ENCODE measurements around the gene KCNQ5. TPM values are rescaled to one million over a fixed set of nuclear protein-coding genes. Genes with fewer than 3 reads are reported as not detected.

The KCNQ5 gene
- total and polyA plus RNA-seq, 11 donors: 0.06 to 0.18 TPM; not detected in 9

- H3K36me3 ChIP-seq: no peaks in the 10 kb centered on the region
- H3K9me3 ChIP-seq: peaks cover 0 to 4% (median 0%) of the 10 kb centered on the region in 12 donors
- H3K27me3 ChIP-seq: no peaks in the 10 kb centered on the region
- no peak overlapping the region for H3K27ac ChIP-seq
- H3K4me3 ChIP-seq: no peak overlapping the region
- TF ChIP-seq POLR2A (IDR thresholded peaks at IDR 0.05) (no peak), CTCF (IDR thresholded peaks at IDR 0.05) (no peak)
- 52 to 99% (median 97%) methylated on average over 1 of the region's 1 CpG for WGBS, 4 donors
- ATAC-seq (no peak), DNase-seq (no peak)
- intact Hi-C loops (cut with DNase I): no loop called here
- peaks cover 0 to 11% (median 0%) of the 10 kb centered on the region in 12 donors for H3K4me1 ChIP-seq
These were observed 213.9 kb downstream of the KCNQ5 start for GRCh38 chr6:72835749-72836148.

- Histone ChIP-seq H3K27me3 (no peaks in the 10 kb centered on the region), H3K36me3 (no peaks in the 10 kb centered on the region), H3K4me1 (peaks cover 0 to 11% (median 0%) of the 10 kb centered on the region in 12 donors), H3K4me3 (no peak overlapping the region), H3K9me3 (no peaks in the 10 kb centered on the region), H3K27ac (no peak overlapping the region)
- DNase-seq (no peak), ATAC-seq (no peak)
- intact Hi-C loops (cut with DNase I): no loop called here
- no peak for TF ChIP-seq CTCF (IDR thresholded peaks at IDR 0.05)
- TF ChIP-seq POLR2A (IDR thresholded peaks at IDR 0.05): no peak
- 82 to 97% (median 91%) methylated on average over 1 of the region's 1 CpG for WGBS, 4 donors
These were observed 215.1 kb downstream of the KCNQ5 start for GRCh38 chr6:72836971-72837370.

GRCh38 chr6:72841195-72841594 lies 219.3 kb downstream of the KCNQ5 start:
- Histone ChIP-seq H3K27me3 (no peaks in the 10 kb centered on the region), H3K4me1 (no peaks in the 10 kb centered on the region), H3K36me3 (no peaks in the 10 kb centered on the region), H3K27ac (no peak overlapping the region), H3K4me3 (no peak overlapping the region), H3K9me3 (no peaks in the 10 kb centered on the region)
- ATAC-seq: no peak
- no peak for DNase-seq
- TF ChIP-seq POLR2A (IDR thresholded peaks at IDR 0.05): no peak
- no peak for TF ChIP-seq CTCF (IDR thresholded peaks at IDR 0.05)
- WGBS, 4 donors: 82 to 84% (median 83%) methylated on average over 2 of the region's 2 CpGs
- intact Hi-C loops (cut with DNase I): no loop called here

- Histone ChIP-seq H3K27ac (no peak overlapping the region), H3K36me3 (no peaks in the 10 kb centered on the region), H3K9me3 (no peaks in the 10 kb centered on the region), H3K27me3 (no peaks in the 10 kb centered on the region), H3K4me1 (no peaks in the 10 kb centered on the region), H3K4me3 (no peak overlapping the region)
- ATAC-seq (no peak), DNase-seq (no peak)
- WGBS, 4 donors: 69 to 79% (median 72%) methylated on average over 4 of the region's 4 CpGs
- intact Hi-C loops (cut with DNase I): no loop called here
- TF ChIP-seq CTCF (IDR thresholded peaks at IDR 0.05): no peak
- no peak for TF ChIP-seq POLR2A (IDR thresholded peaks at IDR 0.05)
These were observed 220.3 kb downstream of the KCNQ5 start for GRCh38 chr6:72842140-72842539.
